ENCODE data around the gene PPP1R13L.

Gene PPP1R13L

GRCh38 chr19:45349126-45349415 is 55.8 kb downstream of the PPP1R13L start:
- no peak for DNase-seq (ENCODE audit: low spot score)
- POLR2A ChIA-PET (ENCODE audit: low non-redundant PET): no interaction called here
- no peak overlapping the region for H3K27ac ChIP-seq
- CTCF ChIA-PET: no interaction called here
- no peak for TF ChIP-seq CTCF (conservative IDR thresholded peaks at IDR 0.05; ENCODE audit: low read depth)

DNA sequence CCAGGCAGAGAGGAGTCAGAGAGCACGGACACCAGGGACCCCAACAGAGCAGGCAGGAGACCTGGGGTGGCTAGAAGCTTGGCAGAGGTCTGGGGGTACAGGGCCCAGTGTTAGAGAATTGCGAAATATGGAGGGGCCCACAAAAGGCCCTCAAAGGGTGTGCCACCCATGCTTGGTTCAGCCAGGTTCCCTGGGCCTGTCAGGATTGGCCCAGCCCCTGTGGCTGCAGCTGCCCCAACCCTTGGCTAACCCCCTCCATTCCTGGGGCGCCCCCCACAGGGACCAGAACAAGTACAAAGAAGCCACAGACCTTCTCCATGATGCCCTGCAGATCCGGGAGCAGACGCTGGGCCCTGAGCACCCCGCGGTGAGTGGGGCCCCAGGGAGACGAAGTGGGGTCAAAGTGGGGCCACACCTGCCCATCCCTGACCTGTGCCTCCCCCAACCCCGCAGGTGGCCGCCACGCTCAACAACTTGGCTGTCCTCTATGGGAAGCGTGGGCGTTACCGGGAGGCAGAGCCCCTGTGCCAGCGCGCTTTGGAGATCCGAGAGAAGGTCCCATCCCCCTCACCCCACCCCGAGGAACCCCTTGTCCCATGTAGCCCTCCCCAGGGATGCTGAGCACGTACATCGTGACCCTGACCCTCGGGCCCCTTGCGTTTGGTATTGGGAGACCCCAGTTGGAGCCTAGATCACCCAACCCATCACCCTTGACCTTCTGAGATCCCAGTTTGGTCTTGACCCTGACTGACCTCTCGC is 56.3 kb downstream of the PPP1R13L start:
- ChIA-PET CTCF (no interaction called here), POLR2A (ENCODE audit: low non-redundant PET) (no interaction called here)
- TF ChIP-seq CTCF (conservative IDR thresholded peaks at IDR 0.05; ENCODE audit: low read depth): no peak
- no peak for DNase-seq (ENCODE audit: low spot score)
- peak overlapping the region; percentile 35 for H3K27ac ChIP-seq

DNA sequence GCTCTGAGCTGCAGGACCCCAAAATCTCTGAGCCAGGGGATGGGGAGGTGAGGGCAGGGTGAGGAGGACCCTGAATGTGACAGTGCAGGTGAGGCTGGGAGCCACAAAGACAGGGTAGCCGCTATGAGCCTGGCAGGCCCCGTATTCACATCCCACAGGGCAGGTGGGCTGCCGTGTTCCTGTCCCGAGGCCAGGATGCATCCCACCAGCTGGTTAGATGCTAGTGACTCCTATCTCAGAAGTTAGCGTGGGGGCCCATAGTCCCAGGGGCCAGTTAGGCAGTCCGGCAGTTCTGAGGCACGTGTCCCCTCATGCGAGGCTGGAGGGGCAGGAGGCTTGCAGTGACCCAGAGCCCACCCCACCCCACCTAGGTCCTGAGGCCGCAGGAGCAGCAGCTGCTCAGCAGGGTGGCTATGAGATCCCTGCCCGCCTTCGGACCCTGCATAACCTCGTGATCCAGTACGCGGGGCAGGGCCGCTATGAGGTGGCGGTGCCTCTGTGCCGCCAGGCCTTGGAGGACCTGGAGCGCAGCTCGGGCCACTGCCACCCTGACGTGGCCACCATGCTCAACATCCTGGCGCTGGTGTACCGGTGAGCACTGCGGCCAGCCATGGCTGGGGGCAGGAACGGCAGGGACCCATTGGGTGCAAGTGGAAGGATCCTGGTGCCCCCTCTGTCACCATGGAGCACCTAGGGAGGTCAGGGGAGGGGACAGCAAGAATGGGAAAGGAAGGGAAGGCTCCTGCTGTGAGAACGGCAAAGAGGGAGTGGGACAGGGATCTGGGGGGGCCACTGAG is 57.1 kb downstream of the PPP1R13L start:
- no peak for TF ChIP-seq CTCF (conservative IDR thresholded peaks at IDR 0.05; ENCODE audit: low read depth)
- H3K27ac ChIP-seq: peak overlapping the region; percentile 35
- POLR2A ChIA-PET (ENCODE audit: low non-redundant PET): no interaction called here
- CTCF ChIA-PET: no interaction called here
- no peak for DNase-seq (ENCODE audit: low spot score)

GRCh38 chr19:45346449-45346848 is 58.4 kb downstream of the PPP1R13L start:
- H3K27ac ChIP-seq: no peak overlapping the region
- ChIA-PET CTCF (interaction anchor here (0.6 to 1.1 kb wide), 2 partner anchors 108 to 139 kb away, joined by 3 to 4 read pairs; no protein-coding TSS in a partner anchor), POLR2A (ENCODE audit: low non-redundant PET) (no interaction called here)
- TF ChIP-seq CTCF (conservative IDR thresholded peaks at IDR 0.05; ENCODE audit: low read depth): no peak
- no peak for DNase-seq (ENCODE audit: low spot score)

GRCh38 chr19:45345506-45345860 is 59.4 kb downstream of the PPP1R13L start:
- H3K27ac ChIP-seq: peak overlapping the region; percentile 54
- ChIA-PET POLR2A (ENCODE audit: low non-redundant PET) (no interaction called here), CTCF (interaction anchor here (1.1 kb wide), 1 partner anchor 140 kb away, joined by 3 read pairs; no protein-coding TSS in a partner anchor)
- no peak for DNase-seq (ENCODE audit: low spot score)
- TF ChIP-seq CTCF (conservative IDR thresholded peaks at IDR 0.05; ENCODE audit: low read depth): no peak

GRCh38 chr19:45344621-45345505 is 60.0 kb downstream of the PPP1R13L start:
- ChIA-PET POLR2A (ENCODE audit: low non-redundant PET) (no interaction called here), CTCF (no interaction called here)
- H3K27ac ChIP-seq: peak overlapping the region; percentile 54
- TF ChIP-seq CTCF (conservative IDR thresholded peaks at IDR 0.05; ENCODE audit: low read depth): no peak
- DNase-seq (ENCODE audit: low spot score): no peak
